Endothelial cell of umbilical vein (primary cell): ENCODE data around the gene PCBD1.

Experiments
- CTCF ChIP-seq, 2 donors: IDR thresholded peaks; 1 replicate in 1 of 2; 2 replicates in 1 of 2; pipeline ENCODE4 v1.5.1; 2011; ENCODE audit warnings: low read length in 2 of 2, mild to moderate bottlenecking in 2 of 2, moderate library complexity in 2 of 2, control low read depth in 1 of 2, inconsistent platforms in 1 of 2, low read depth in 1 of 2; ENCODE audit not compliant: insufficient read depth in 1 of 2; ENCODE audit errors: extremely low read depth in 1 of 2
- EZH2 ChIP-seq: IDR thresholded peaks from 2 replicates; pipeline ENCODE4 v1.6.1; 2012; ENCODE audit warnings: borderline replicate concordance, low read depth, mild to moderate bottlenecking, moderate library complexity, low read length, inconsistent platforms; ENCODE audit not compliant: severe bottlenecking
- FOS ChIP-seq: IDR thresholded peaks from 2 replicates; pipeline ENCODE4 v1.6.1; 2011; ENCODE audit warnings: mild to moderate bottlenecking, low read length, moderate library complexity, borderline replicate concordance; ENCODE audit not compliant: insufficient read depth
- MAX ChIP-seq: IDR thresholded peaks from 2 replicates; pipeline ENCODE4 v1.6.1; 2011; ENCODE audit not compliant: insufficient read depth, insufficient read length
- POLR2A ChIP-seq: IDR thresholded peaks from 2 replicates; pipeline ENCODE4 v1.6.1; 2012; ENCODE audit warnings: low read depth, mild to moderate bottlenecking, control low read depth, low read length
- POLR2AphosphoS5 ChIP-seq: IDR thresholded peaks from 2 replicates; pipeline ENCODE4 v1.6.1; 2012; ENCODE audit warnings: low read depth, mild to moderate bottlenecking, control low read depth, low read length, moderate library complexity; ENCODE audit not compliant: insufficient read depth

GRCh38 chr10:70889291-70889690, 926 bp upstream of the PCBD1 start:
- no peak for TF ChIP-seq CTCF (IDR thresholded peaks at IDR 0.05; ENCODE audit: extremely low read depth in 1 of 2, insufficient read depth in 1 of 2, low read depth in 1 of 2, low read length in 2 of 2)
- TF ChIP-seq MAX = no peak
- no peak for TF ChIP-seq FOS
- TF ChIP-seq POLR2AphosphoS5 = no peak
- TF ChIP-seq EZH2 = no peak
- no peak for TF ChIP-seq POLR2A
